HG03175 (cell line): ENCODE measurements around the gene MIA.
"Not testable (repeated sequence)": the region's sequence is repeated elsewhere in the genome, so short reads cannot be mapped to it uniquely, and the experiment has no call there.

Source experiments
- ATAC-seq: cut with Tn5 transposase; IDR thresholded peaks from one replicate; pipeline ENCODE4 v1.9.1; 2021; ENCODE audit warnings: mild to moderate bottlenecking, moderate library complexity; ENCODE audit not compliant: unreplicated experiment

Gene MIA

GRCh38 chr19:40802300-40803169, 27.2 kb downstream of the MIA start:
- no peak for ATAC-seq

DNA sequence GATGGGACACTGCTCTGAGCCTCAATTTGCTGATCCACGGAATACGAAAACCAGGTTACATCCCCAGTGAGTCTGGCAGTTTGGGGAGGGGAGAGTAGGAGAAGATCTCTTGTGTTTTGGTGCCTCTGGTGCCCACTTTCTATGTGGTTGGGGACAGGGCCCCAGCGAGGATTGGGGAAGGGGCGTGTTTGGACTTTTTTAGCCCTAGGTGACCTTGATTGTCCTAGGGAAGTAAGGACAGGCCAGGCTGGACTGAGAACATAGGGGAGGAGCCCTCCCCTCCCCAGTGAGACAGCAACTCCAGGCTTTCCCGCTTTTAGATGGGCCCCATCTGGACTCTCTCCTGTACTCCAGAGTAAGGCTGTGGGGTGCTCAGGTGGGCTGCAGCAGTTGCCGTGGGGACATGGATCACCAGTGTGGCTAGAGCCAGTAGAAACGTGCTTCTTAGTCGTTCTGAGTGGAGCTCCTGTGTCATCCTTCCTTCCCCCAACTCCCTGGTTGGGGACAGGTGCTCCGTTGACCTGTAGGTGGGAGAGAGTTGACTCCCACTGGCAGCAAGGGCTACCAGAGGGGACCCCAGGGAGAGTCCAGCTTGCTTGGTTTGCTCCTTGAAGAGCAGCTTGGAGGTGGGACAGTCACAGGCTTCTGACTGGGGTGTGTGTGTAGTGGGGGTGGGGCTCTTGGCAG, 28.0 kb downstream of the MIA start:
- no peak for ATAC-seq

GRCh38 chr19:40803857-40804782, 28.8 kb downstream of the MIA start:
- ATAC-seq: peak; percentile 35

GRCh38 chr19:40804783-40805242, 29.5 kb downstream of the MIA start:
- no peak for ATAC-seq

DNA sequence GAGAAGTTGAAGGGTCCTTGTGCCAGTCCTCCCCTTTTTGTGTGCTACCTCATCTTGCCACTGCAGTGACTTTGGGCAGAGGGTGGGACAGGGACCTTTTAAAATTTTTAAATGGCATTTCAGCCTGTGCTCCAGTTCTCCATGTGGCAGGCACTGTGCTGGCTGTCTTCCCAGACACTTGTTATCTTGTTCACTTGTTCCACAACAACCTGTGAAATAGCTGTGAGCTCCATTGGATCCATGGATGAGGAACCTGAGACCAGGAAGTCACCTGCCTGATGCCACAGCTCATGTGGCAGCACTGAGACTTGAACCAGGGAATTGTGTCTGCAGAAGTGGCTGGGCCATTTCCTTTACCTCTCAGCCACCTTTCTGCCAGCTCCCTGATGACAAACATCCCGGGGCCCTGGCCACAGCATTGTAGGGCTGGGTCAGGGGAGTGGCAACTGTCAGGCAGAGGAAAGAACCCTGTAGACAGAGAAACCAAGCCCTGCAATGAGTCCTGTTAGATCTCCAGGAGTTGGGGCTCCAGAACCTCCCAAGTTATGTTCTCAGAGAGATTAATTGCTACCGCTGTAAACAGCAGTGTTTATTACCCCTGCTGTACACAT, 30.0 kb downstream of the MIA start:
- no peak for ATAC-seq

- peak; percentile 39 for ATAC-seq
Observed at GRCh38 chr19:40806423-40807146, 31.3 kb downstream of the MIA start.

DNA sequence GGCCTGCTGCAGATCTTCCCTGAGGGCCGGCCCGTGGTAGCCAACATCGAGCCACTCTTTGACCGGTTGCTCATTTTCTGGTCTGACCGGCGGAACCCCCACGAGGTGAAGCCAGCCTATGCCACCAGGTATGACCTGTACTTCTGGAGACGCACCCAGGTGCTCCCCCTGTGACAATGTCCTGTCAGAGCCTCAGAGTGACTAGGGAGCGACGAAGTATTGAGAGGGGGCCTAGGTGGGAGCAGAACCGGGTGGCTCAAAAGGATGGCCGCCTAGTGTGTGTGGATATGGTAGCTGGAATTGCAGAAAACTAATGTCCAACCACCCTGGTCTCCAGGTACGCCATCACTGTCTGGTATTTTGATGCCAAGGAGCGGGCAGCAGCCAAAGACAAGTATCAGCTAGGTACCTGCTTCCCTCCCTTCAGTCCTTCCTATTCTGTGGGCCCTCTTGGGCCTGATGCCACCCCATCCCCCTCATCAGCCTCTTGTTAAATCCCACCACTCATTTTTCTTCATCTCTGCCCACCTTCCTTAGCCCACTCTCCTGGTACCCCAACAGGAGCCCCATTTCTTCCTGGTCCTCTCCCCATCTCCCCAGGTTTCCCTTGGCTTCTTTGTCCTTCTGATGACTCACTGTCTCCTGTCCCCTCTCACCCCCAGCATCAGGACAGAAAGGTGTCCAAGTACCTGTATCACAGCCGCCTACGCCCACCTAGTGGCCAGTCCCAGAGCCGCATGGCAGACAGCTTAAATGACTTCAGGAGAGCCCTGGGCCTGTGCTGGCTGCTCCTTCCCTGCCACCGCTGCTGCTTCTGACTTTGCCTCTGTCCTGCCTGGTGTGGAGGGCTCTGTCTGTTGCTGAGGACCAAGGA, 32.1 kb downstream of the MIA start:
- ATAC-seq: no peak

GRCh38 chr19:40808021-40808325, 32.7 kb downstream of the MIA start:
- no peak for ATAC-seq

DNA sequence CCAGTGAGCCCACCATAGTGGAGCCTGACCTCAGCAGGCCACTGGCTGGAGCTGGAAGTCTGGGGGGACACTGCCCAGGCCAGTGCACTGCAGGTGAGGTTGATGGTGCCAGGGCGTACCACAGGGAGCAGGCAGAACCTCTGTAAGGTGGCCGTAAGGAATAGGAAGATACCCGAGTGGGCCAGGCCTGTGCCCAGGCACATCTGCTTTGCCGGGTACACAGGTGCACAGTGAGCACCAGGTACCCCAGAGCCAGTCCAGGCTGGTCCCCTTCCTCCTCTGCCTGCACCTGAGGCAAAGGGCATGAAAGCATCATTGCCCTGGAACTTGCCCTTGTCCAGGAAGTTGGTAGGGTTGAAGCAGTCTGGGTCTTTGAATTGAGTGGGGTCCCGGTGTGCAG, 33.2 kb downstream of the MIA start:
- ATAC-seq: no peak

DNA sequence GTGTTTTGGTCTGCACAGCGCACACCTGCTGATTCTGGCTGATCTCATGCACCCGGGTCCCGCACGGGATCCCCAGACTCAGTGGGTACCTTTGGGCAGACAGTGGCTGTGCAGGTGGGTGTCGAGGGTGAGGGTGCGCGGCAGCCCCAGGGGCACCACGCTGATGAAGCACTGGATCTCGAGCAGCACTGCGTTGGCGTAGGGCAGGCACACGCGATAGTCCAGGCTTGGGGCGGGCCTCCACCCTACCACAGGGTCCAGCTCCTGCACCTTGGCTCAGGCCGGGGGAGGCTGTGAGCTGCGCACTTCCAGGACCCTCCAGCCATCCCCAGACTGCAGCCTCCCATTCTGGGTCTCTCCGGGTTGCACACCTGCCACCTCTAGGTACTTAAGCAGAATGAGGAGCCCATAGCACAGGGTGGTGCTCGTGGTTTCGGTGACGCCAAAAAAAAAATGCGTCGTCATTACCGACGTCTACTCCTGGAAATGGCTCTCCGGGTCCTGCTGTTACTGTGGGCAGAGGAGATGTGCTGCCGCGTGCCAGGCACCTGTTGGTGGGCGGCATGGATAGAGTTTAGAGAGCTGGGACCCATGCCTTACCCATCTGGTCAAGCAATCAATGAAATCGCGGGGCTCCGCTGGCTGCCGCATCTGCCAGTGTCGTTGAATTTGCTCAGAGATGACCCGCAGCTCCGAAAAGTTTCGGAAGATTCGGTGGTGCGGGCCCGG, 34.2 kb downstream of the MIA start:
- ATAC-seq: no peak

DNA sequence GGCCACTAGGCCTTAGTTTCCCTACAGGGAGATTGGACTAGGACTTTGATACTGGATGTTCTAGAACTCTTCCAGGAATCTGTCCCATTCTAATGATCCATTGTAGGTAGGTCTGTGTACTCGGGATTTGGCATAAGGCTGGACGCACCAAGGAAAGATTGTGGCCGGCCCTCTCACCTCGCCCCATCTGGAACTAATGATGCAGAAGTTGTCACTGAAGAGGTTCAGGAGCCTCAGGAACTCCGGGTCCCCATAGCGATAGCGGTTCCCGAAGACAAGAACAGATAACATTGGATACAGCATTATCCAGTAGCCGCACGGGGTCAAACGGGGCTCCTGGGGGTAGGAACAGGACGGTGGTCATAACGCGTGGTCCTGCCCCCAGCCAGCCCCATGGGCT, 34.8 kb downstream of the MIA start:
- ATAC-seq: no peak

DNA sequence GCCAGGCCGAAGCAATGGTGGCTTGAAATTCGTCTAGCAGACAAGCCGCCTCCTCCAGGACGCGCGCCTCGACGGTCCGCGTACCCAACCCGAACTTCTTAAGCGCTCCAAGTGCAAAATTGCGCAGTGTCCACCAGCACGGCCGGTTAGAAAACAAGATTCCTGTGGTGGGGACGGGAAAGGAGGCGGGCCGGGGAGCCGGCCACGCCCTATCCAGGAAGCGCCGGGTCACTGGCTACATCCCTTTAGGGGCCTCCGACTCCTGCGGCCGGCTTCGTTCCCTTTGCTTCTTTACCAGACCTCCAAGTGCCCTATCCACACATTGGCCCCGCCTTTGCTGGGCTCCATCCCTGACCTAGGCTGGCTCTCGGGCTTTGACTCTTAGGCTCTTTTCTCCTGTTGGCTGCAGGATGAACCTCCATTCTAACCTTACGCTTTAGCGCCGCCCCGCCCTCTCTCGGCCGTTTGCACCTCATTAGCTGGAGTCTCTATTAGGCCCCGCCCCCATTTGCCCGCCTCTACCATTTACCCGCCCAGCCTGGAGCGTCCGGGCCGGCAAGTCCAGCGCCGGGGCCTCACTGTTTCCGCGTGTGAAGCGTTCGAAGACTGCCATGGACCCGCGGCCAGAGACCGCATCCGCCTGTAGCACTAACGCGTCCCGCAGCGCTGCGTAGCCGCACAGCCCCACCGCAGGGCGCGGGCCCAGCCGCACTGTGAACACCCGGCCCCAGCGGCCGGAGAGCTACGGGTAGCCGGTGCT, 35.5 kb downstream of the MIA start:
- ATAC-seq: peak; percentile 68

GRCh38 chr19:40811478-40812341, 36.4 kb downstream of the MIA start:
- no peak for ATAC-seq

GRCh38 chr19:40812571-40812970, 37.2 kb downstream of the MIA start:
- ATAC-seq: not testable (repeated sequence)

- no peak for ATAC-seq
Observed at GRCh38 chr19:40813182-40813581, 37.9 kb downstream of the MIA start.

DNA sequence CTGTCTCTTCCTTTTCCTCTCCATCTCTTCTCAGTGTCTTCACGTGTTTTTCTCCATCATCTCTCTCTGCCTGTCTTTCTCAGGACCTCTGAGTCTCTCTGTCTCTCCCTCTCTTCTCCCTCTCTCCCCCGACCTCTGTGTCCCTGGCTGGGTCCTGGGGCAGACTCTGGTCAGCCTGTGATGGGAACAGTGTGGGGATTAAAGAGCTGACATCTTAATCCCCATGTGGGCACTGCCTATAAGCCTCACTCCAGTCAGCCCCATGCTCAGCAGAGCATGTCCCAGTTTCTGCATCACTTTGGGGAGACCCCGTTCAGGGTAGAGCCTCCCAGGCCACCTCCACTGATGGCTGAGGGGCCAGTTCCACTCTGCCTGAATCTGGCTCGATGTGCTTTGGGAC, 39.9 kb downstream of the MIA start:
- no peak for ATAC-seq
